OCI-LY7 (cell line): ENCODE results near the gene CPLANE1.
"Not testable (repeated sequence)": the region's sequence is repeated elsewhere in the genome, so short reads cannot be mapped to it uniquely, and the experiment has no call there.

ENCODE experiments used
- CTCF ChIP-seq: fragments of 200-600 bp; sonication (generic); conservative IDR thresholded peaks from 2 replicates; pipeline ENCODE4 v1.5.1; 2014; ENCODE audit warnings: mild to moderate bottlenecking, antibody characterized with exemption, low read length, moderate library complexity, mixed read lengths
- EZH2phosphoT487 ChIP-seq: fragments of 200-600 bp; sonication (generic); IDR thresholded peaks from 2 replicates; pipeline ENCODE4 v1.6.1; 2018; ENCODE audit warnings: low read depth, borderline replicate concordance, mild to moderate bottlenecking, mixed run types, antibody characterized with exemption, low read length, moderate library complexity, mixed read lengths

DNA sequence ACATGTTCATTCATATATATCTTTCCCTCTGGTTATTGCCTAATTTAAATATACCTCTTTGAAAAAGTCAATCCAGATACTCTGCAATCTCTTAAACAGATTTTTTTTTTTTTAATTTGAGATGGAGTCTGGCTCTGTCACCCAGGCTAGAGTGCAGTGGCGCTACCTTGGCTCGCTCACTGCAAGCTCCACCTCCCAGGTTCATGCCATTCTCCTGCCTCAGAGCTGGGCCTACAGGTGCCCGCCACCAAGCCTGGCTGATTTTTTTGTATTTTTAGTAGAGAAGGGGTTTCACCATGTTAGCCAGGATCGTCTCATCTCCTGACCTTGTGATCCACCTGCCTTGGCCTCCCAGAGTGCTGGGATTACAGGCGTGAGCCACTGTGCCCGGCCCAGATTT lies 28.8 kb downstream of the CPLANE1 start:
- not testable (repeated sequence) for TF ChIP-seq CTCF, EZH2phosphoT487
